Hepatocyte (in vitro differentiated cells): ENCODE data around the gene CCDC127. TPM values are rescaled to one million over a fixed set of nuclear protein-coding genes. Genes with fewer than 3 reads are reported as not detected.
"Not testable (repeated sequence)": the region's sequence is repeated elsewhere in the genome, so short reads cannot be mapped to it uniquely, and the experiment has no call there.

Experiments
- DNase-seq: peaks from one replicate; pipeline ENCODE4 v3.0.0-alpha.2; 2016; ENCODE audit warnings: low spot score
- H2AFZ ChIP-seq: fragments of 200-600 bp; sonication (generic); 2 replicates; pipeline ENCODE4 v1.6.0; 2016; ENCODE audit warnings: antibody characterized with exemption, mild to moderate bottlenecking
- H3K27ac ChIP-seq: fragments of 200-600 bp; sonication (generic); 2 replicates; pipeline ENCODE4 v1.5.1; 2016; ENCODE audit warnings: mild to moderate bottlenecking
- H3K27me3 ChIP-seq: fragments of 200-600 bp; sonication (generic); 2 replicates; pipeline ENCODE4 v1.6.1; 2016
- H3K36me3 ChIP-seq: fragments of 200-600 bp; sonication (generic); replicated peaks from 2 replicates; pipeline ENCODE4 v1.5.1; 2016; ENCODE audit warnings: low read depth; ENCODE audit not compliant: insufficient read depth
- H3K4me1 ChIP-seq: fragments of 200-600 bp; sonication (generic); 2 replicates; pipeline ENCODE4 v1.5.1; 2016; ENCODE audit warnings: mild to moderate bottlenecking, moderate library complexity; ENCODE audit not compliant: insufficient read depth
- H3K4me2 ChIP-seq: fragments of 200-600 bp; sonication (generic); 2 replicates; pipeline ENCODE4 v1.6.0; 2016
- H3K4me3 ChIP-seq: fragments of 200-600 bp; sonication (generic); 2 replicates; pipeline ENCODE4 v1.5.1; 2016; ENCODE audit warnings: mild to moderate bottlenecking
- H3K79me2 ChIP-seq: fragments of 200-600 bp; sonication (generic); 2 replicates; pipeline ENCODE4 v1.6.0; 2017; ENCODE audit warnings: mild to moderate bottlenecking
- H3K9me2 ChIP-seq: fragments of 200-600 bp; sonication (generic); replicated peaks from 2 replicates; pipeline ENCODE4 v1.6.0; 2017; ENCODE audit warnings: mild to moderate bottlenecking; ENCODE audit not compliant: insufficient read depth
- H3K9me3 ChIP-seq: fragments of 200-600 bp; sonication (generic); 2 replicates; pipeline ENCODE4 v1.5.1; 2016; ENCODE audit warnings: low read depth, mild to moderate bottlenecking
- H4K20me1 ChIP-seq: fragments of 200-600 bp; sonication (generic); 2 replicates; pipeline ENCODE4 v1.6.0; 2016; ENCODE audit warnings: mild to moderate bottlenecking; ENCODE audit not compliant: insufficient read depth, poor library complexity, severe bottlenecking
- CTCF ChIP-seq: fragments of 200-600 bp; sonication (generic); IDR thresholded peaks from 2 replicates; pipeline ENCODE4 v1.5.1; 2016; ENCODE audit warnings: antibody characterized with exemption, mild to moderate bottlenecking; ENCODE audit not compliant: poor library complexity
- EZH2 ChIP-seq: fragments of 200-600 bp; sonication (generic); IDR thresholded peaks from 2 replicates; pipeline ENCODE4 v1.6.1; 2016; ENCODE audit warnings: antibody characterized with exemption, mild to moderate bottlenecking, borderline replicate concordance
- EZH2phosphoT487 ChIP-seq: fragments of 200-600 bp; sonication (generic); IDR thresholded peaks from one replicate; pipeline ENCODE4 v1.6.1; 2018; ENCODE audit warnings: antibody characterized with exemption, mild to moderate bottlenecking, low read depth, moderate library complexity; ENCODE audit not compliant: unreplicated experiment, severe bottlenecking
- WGBS: methylation state at CpG from one replicate; pipeline ENCODE4 v1.1.6; 2016; ENCODE audit warnings: low lambda C conversion rate; ENCODE audit errors: missing lambda C conversion rate; 5-methylcytosine and 5-hydroxymethylcytosine counted together
- polyA plus RNA-seq: library from polyadenylated mRNA; unstranded; fragments of >200 nt; fragmentation: Nextera tagmentation; extraction: Ambion mirVana; gene quantifications from 2 replicates; pipeline ENCODE4 v1.2.1, GENCODE V29; 2016
- total RNA-seq: library from RNA; depleted of rRNA; stranded (reverse); fragments of >200 nt; gene quantifications from 2 replicates; pipeline ENCODE4 v1.2.3, GENCODE V29; 2014

Gene CCDC127
- total and polyA plus RNA-seq, 2 experiments from 2014 or later = 4.8 to 13.7 TPM

DNA sequence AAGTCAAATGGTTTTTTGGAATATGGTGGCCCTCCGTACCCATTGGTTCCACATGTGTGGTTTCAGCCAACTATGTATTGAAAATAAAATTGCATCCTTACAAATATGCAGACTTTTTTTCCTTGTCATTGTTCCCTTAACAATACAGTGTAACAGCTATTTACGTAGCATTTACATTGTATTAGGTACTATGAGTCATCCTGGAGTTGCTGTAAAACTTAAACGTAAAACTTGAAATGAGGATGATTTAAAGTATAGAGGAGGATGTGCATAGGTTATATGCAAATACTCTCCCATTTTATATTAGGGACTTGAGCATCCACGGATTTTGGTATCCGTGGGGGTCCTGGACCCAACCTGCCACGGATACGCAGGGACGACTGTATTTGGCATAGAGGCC lies 16.5 kb upstream of the CCDC127 start:
- Histone ChIP-seq H3K36me3 (no peaks in the 10 kb centered on the region), H3K9me2 (no peaks in the 10 kb centered on the region), H4K20me1 (no peaks in the 10 kb centered on the region), H2AFZ (no peak overlapping the region), H3K4me3 (no peak overlapping the region), H3K4me1 (no peaks in the 10 kb centered on the region), H3K27me3 (no peaks in the 10 kb centered on the region), H3K79me2 (no peaks in the 10 kb centered on the region), H3K9me3 (no peaks in the 10 kb centered on the region), H3K4me2 (no peak overlapping the region), H3K27ac (no peak overlapping the region)
- 95% methylated on average over 8 of the region's 8 CpGs for WGBS
- TF ChIP-seq EZH2phosphoT487 (no peak), EZH2 (no peak), CTCF (no peak)
- no peak for DNase-seq

- H3K9me3 ChIP-seq, H3K27ac ChIP-seq, H4K20me1 ChIP-seq, H3K4me3 ChIP-seq, H3K4me1 ChIP-seq, H3K27me3 ChIP-seq, H2AFZ ChIP-seq, H3K4me2 ChIP-seq, H3K36me3 ChIP-seq, H3K79me2 ChIP-seq, H3K9me2 ChIP-seq, DNase-seq: not testable (repeated sequence)
- 97% methylated on average over 20 of the region's 20 CpGs for WGBS
Observed at GRCh38 chr5:233426-233825, 15.5 kb upstream of the CCDC127 start.

GRCh38 chr5:231661-232060 lies 13.7 kb upstream of the CCDC127 start:
- 92% methylated on average over 13 of the region's 13 CpGs for WGBS
- no peak for DNase-seq
- H3K36me3 ChIP-seq = no peaks in the 10 kb centered on the region

GRCh38 chr5:230711-231110 lies 12.8 kb upstream of the CCDC127 start:
- 97% methylated on average over 14 of the region's 14 CpGs for WGBS
- H3K27me3 ChIP-seq = no peaks in the 10 kb centered on the region

More at GRCh38 chr5:231661-232060, 13.7 kb upstream of the CCDC127 start:
- H3K9me2 ChIP-seq = no peaks in the 10 kb centered on the region
- no peak overlapping the region for H2AFZ ChIP-seq
- H4K20me1 ChIP-seq = no peaks in the 10 kb centered on the region
- no peak overlapping the region for H3K4me3 ChIP-seq
- no peak overlapping the region for H3K27ac ChIP-seq
- TF ChIP-seq CTCF (no peak), EZH2phosphoT487 (no peak), EZH2 (no peak)
- H3K27me3 ChIP-seq = no peaks in the 10 kb centered on the region
- H3K9me3 ChIP-seq = no peaks in the 10 kb centered on the region
- no peaks in the 10 kb centered on the region for H3K79me2 ChIP-seq
- H3K4me1 ChIP-seq = no peaks in the 10 kb centered on the region
- no peak overlapping the region for H3K4me2 ChIP-seq

More at GRCh38 chr5:230711-231110, 12.8 kb upstream of the CCDC127 start:
- Histone ChIP-seq H3K36me3 (no peaks in the 10 kb centered on the region), H3K9me2 (no peaks in the 10 kb centered on the region), H4K20me1 (no peaks in the 10 kb centered on the region), H2AFZ (no peak overlapping the region), H3K4me2 (no peak overlapping the region), H3K4me1 (no peaks in the 10 kb centered on the region), H3K27ac (no peak overlapping the region), H3K79me2 (no peaks in the 10 kb centered on the region), H3K4me3 (no peak overlapping the region), H3K9me3 (no peaks in the 10 kb centered on the region)
- DNase-seq = no peak
- TF ChIP-seq EZH2 (no peak), EZH2phosphoT487 (no peak), CTCF (no peak)
